ENCODE data around the gene NPLOC4.

DNA sequence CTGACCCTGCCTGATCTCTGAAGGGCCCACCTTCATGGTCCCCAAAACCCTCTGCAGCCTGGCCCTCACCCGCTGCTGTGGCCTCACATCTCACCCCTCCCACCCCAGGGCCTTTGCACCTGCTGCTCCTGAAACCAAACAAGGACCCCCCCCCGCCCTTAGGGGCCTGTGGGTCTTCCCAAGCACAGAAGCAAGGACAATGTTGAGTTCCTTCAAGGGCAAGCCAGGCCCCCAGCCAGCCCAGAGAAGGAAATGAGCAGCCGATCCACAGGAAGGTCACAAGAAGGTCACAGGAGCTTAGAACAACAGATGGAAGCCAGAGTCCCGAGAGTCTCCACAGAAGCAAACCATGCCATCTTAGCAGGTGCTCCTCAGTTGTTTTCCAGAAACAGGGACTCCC lies 19.9 kb upstream of the NPLOC4 start:
- no peak for TF ChIP-seq CTCF (IDR thresholded peaks at IDR 0.05)
- TF ChIP-seq POLR2A (IDR thresholded peaks at IDR 0.05), result no peak
